GM23338 (cell line): ENCODE measurements around the gene TLDC2. TPM values are rescaled to one million over a fixed set of nuclear protein-coding genes. Genes with fewer than 3 reads are reported as not detected.

Source experiments
- CTCF ChIP-seq, 2 experiments: fragments of 200-600 bp in 1 of 2; sonication (generic) in 1 of 2; conservative IDR thresholded peaks; 2 replicates each; pipeline versions ENCODE4 v1.5.1 to v1.6.1; 2016 to 2017; ENCODE audit warnings: antibody characterized with exemption in 2 of 2, low read depth in 2 of 2, mild to moderate bottlenecking in 2 of 2, moderate library complexity in 1 of 2
- ETS1 ChIP-seq: IDR thresholded peaks from 2 replicates; pipeline ENCODE4 v1.6.1; 2016; ENCODE audit warnings: antibody characterized with exemption
- EZH2 ChIP-seq: fragments of 200-600 bp; sonication (generic); IDR thresholded peaks from one replicate; pipeline ENCODE4 v1.8.0; 2017; ENCODE audit warnings: antibody characterized with exemption, mild to moderate bottlenecking, low read depth; ENCODE audit not compliant: unreplicated experiment
- NANOG ChIP-seq: IDR thresholded peaks from 2 replicates; pipeline ENCODE4 v1.6.1; 2016; ENCODE audit warnings: antibody characterized with exemption, borderline replicate concordance
- POLR2AphosphoS5 ChIP-seq: IDR thresholded peaks from 2 replicates; pipeline ENCODE4 v1.6.1; 2016; ENCODE audit warnings: antibody characterized with exemption, low read depth
- REST ChIP-seq: IDR thresholded peaks from one replicate; pipeline ENCODE4 v1.6.1; 2018; ENCODE audit warnings: antibody characterized with exemption; ENCODE audit not compliant: unreplicated experiment
- ZNF114 ChIP-seq: fragments of 250-450 bp; sonication (Bioruptor Pico); IDR thresholded peaks from 2 replicates; pipeline ENCODE4 v1.5.0; 2020; ENCODE audit warnings: mild to moderate bottlenecking, moderate library complexity
- ZNF462 ChIP-seq: fragments of 250-450 bp; sonication (Bioruptor Pico); IDR thresholded peaks from 2 replicates; pipeline ENCODE4 v1.5.0; 2020; ENCODE audit warnings: mild to moderate bottlenecking, moderate library complexity
- polyA plus RNA-seq: library from polyadenylated mRNA; unstranded; fragments of >200 nt; fragmentation: Nextera tagmentation; extraction: Ambion mirVana; gene quantifications from 2 replicates; pipeline ENCODE4 v1.2.1, GENCODE V29; 2016
- total RNA-seq: library from RNA; depleted of rRNA; stranded (reverse); fragments of >200 nt; shearing (Covaris generic); gene quantifications from 2 replicates; pipeline ENCODE4 v1.2.3, GENCODE V29; 2014

TLDC2 gene
- total and polyA plus RNA-seq, 2 experiments from 2014 or later: 0.16 to 0.38 TPM

DNA sequence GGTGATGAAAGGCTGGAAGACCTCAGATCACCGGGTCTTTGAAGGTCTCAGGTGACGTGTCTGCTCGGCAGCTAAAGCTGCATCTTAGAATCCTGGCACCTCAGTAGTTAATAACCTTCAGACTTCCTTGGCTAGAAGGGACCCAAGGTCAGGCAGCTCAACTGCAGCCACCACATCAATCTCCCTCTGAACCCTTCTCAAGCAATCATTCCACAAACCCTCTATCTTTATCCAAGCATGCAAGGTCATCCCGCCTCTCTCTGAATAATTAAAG lies 16.7 kb upstream of the TLDC2 start (continued):
- TF ChIP-seq ZNF462 (CRISPR knock-in tag) (no peak), NANOG (no peak), POLR2AphosphoS5 (no peak), CTCF (conservative IDR thresholded peaks at IDR 0.05; ENCODE audit: low read depth in 2 of 2) (no peak), ZNF114 (CRISPR knock-in tag) (no peak), EZH2 (no peak), ETS1 (no peak), REST (no peak)
